HepG2 (cell line): Measurements from ENCODE around the gene SHMT1. TPM values are rescaled to one million over a fixed set of nuclear protein-coding genes. Genes with fewer than 3 reads are reported as not detected.

Source experiments
- E2F1 ChIP-seq: sonication (generic); formaldehyde crosslinking; IDR thresholded peaks from 2 replicates; pipeline ENCODE4 v1.5.0; 2020; ENCODE audit warnings: missing genetic modification reagents
- HIVEP1 ChIP-seq: sonication (generic); formaldehyde crosslinking; IDR thresholded peaks from 2 replicates; pipeline ENCODE4 v1.4.0; 2020; ENCODE audit warnings: mild to moderate bottlenecking, missing genetic modification reagents
- MEIS1 ChIP-seq: sonication (generic); formaldehyde crosslinking; IDR thresholded peaks from 2 replicates; pipeline ENCODE4 v1.9.0; 2021; ENCODE audit warnings: mild to moderate bottlenecking, missing genetic modification reagents, moderate library complexity, borderline replicate concordance
- RAD51 ChIP-seq: fragments of 450-650 bp; IDR thresholded peaks from 2 replicates; pipeline ENCODE4 v1.6.1; 2016; ENCODE audit warnings: borderline replicate concordance
- RARG ChIP-seq: sonication (generic); formaldehyde crosslinking; IDR thresholded peaks from 2 replicates; pipeline ENCODE4 v1.4.0; 2020; ENCODE audit warnings: low read depth, mild to moderate bottlenecking, missing genetic modification reagents
- REPIN1 ChIP-seq: sonication (generic); formaldehyde crosslinking; IDR thresholded peaks from 2 replicates; pipeline ENCODE4 v1.8.0; 2022; ENCODE audit warnings: missing genetic modification reagents, low read depth, mild to moderate bottlenecking, borderline replicate concordance
- SALL1 ChIP-seq: sonication (generic); formaldehyde crosslinking; IDR thresholded peaks from 2 replicates; pipeline ENCODE4 v1.8.0; 2022; ENCODE audit warnings: mild to moderate bottlenecking, missing genetic modification reagents
- ZFP36L2 ChIP-seq: sonication (generic); formaldehyde crosslinking; IDR thresholded peaks from 2 replicates; pipeline ENCODE4 v1.4.0; 2020; ENCODE audit warnings: missing genetic modification reagents
- ZNF331 ChIP-seq: sonication (generic); formaldehyde crosslinking; IDR thresholded peaks from 2 replicates; pipeline ENCODE4 v1.4.0; 2020; ENCODE audit warnings: missing genetic modification reagents
- ZNF383 ChIP-seq: sonication (generic); formaldehyde crosslinking; IDR thresholded peaks from 2 replicates; pipeline ENCODE4 v1.4.0; 2020; ENCODE audit warnings: missing genetic modification reagents, mild to moderate bottlenecking, borderline replicate concordance
- ZNF407 ChIP-seq: sonication (generic); formaldehyde crosslinking; IDR thresholded peaks from one replicate; pipeline ENCODE4 v1.5.1; 2020; ENCODE audit warnings: mild to moderate bottlenecking, missing genetic modification reagents; ENCODE audit errors: not compliant biosample characterization
- ZNF430 ChIP-seq: sonication (generic); formaldehyde crosslinking; IDR thresholded peaks from 2 replicates; pipeline ENCODE4 v1.9.0; 2021; ENCODE audit warnings: mild to moderate bottlenecking, missing genetic modification reagents
- ZNF468 ChIP-seq: sonication (generic); formaldehyde crosslinking; IDR thresholded peaks from 2 replicates; pipeline ENCODE4 v1.8.0; 2022; ENCODE audit warnings: mild to moderate bottlenecking, moderate library complexity, missing genetic modification reagents
- ZNF619 ChIP-seq: sonication (generic); formaldehyde crosslinking; IDR thresholded peaks from 2 replicates; pipeline ENCODE4 v1.4.0; 2020; ENCODE audit warnings: mild to moderate bottlenecking, missing genetic modification reagents
- polyA plus RNA-seq, 8 experiments: library from polyadenylated mRNA; depleted of rRNA in 3 of 8; stranded (reverse) in 7 of 8; unstranded in 1 of 8; fragments of >200 nt; fragmentation: Illumina TruSeq in 4 of 8; extraction: Trizol in 4 of 8; gene quantifications; 2 replicates each; pipeline versions ENCODE4 v1.2.1 to v1.2.3, GENCODE V29; 2011 to 2016; ENCODE audit warnings: low read depth in 4 of 8, missing spikeins in 1 of 8, mixed read lengths in 1 of 8; ENCODE audit not compliant: insufficient read depth in 1 of 8
- total RNA-seq, 5 experiments: library from RNA; depleted of rRNA; stranded (reverse); fragments of >200 nt; fragmentation: Illumina TruSeq; extraction: Trizol; gene quantifications; 2 replicates each; pipeline ENCODE4 v1.2.3, GENCODE V29; 2016; ENCODE audit warnings: low read depth in 1 of 5
- TF ChIP-seq, protein P1 (sequence below): sonication (generic); formaldehyde crosslinking; conservative IDR thresholded peaks from 2 replicates; pipeline ENCODE4 v1.5.0; 2020; ENCODE audit warnings: missing genetic modification reagents

The SHMT1 gene
- total and polyA plus RNA-seq, 2 of the 13 experiments (the other 11 are each of a cell fraction or from before 2014, with no cell fraction given): 21.3 to 48.8 TPM

DNA sequence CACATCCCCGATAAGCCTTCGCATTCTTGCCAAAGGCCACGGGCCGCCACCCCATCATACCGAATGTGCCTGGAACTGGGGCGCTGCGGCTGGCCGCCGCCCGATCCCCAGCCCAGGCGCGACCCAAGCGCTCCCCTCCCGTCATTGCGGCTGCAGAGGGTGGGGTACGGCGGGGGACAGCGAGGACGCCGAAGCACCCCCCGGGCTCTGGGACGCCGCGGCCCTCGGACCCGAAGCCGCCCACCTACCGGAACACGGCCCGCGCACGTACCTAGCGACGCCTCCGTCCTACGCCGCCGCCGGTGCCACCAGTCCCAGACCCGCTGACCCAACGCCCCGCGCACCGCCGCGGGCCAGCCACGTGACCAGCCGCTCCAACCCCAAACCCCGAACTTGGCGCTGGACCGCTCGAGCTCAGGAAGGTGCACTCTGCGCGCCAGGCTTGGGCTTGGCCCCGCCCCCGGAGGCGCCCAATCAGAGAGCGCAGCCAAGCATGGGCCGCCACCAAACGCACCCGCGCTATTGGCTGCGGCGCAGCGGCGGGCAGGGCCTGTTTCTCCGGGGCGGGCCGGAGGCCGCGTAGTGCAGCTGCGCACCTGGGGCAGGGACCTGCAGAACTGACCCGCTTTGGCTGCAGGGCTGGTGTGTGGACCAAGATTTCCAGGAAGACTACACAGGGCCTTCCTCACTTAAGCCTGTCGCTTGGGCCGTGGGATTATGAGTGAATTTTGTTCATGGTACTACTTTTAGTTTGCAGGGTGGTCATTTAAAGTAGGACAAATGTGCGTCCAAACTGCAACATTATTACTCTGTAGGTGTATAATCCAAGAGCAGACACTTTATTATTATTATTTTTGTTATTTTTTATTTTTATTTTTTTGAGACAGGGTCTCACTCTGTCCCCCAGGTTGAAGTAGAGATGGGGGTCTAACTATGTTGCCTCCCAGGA lies at the start of gene SHMT1 (continued):
- TF ChIP-seq RAD51 (peak; percentile 82), ZNF468 (CRISPR knock-in tag) (peak; percentile 91; the same call in 1 of the 2 replicates), RARG (no peak), REPIN1 (CRISPR knock-in tag) (peak; percentile 71; the same call in 1 of the 2 replicates), SALL1 (CRISPR knock-in tag) (peak; percentile 69), ZNF407 (CRISPR knock-in tag) (peak; percentile 76), ZNF383 (CRISPR knock-in tag) (no peak), E2F1 (peak; percentile 93), MEIS1 (CRISPR knock-in tag) (0 out of 2 replicates have a peak, but pooled peaks have one; percentile 63), HIVEP1 (no peak), ZNF331 (CRISPR knock-in tag) (peak; percentile 13; the same call in 1 of the 2 replicates), ZFP36L2 (no peak), ZNF619 (CRISPR knock-in tag) (peak; percentile 51; the same call in 1 of the 2 replicates), ZNF430 (CRISPR knock-in tag) (peak; percentile 92)
- TF ChIP-seq, protein P1, sequence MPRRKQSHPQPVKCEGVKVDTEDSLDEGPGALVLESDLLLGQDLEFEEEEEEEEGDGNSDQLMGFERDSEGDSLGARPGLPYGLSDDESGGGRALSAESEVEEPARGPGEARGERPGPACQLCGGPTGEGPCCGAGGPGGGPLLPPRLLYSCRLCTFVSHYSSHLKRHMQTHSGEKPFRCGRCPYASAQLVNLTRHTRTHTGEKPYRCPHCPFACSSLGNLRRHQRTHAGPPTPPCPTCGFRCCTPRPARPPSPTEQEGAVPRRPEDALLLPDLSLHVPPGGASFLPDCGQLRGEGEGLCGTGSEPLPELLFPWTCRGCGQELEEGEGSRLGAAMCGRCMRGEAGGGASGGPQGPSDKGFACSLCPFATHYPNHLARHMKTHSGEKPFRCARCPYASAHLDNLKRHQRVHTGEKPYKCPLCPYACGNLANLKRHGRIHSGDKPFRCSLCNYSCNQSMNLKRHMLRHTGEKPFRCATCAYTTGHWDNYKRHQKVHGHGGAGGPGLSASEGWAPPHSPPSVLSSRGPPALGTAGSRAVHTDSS (CRISPR knock-in tag): no peak
